Glutamatergic neuron (in vitro differentiated cells): ENCODE results near the gene FAM111B. TPM values are rescaled to one million over a fixed set of nuclear protein-coding genes. Genes with fewer than 3 reads are reported as not detected.

Source experiments
- DNase-seq: peaks from one replicate; pipeline ENCODE4 v3.0.0; 2022
- H3K27ac Mint-ChIP-seq: one replicate; pipeline ENCODE4 v1.8.0; 2020; ENCODE audit warnings: mild to moderate bottlenecking, mixed read lengths, inconsistent platforms; ENCODE audit not compliant: unreplicated experiment
- H3K27me3 Mint-ChIP-seq: one replicate; pipeline ENCODE4 v1.8.0; 2020; ENCODE audit warnings: mild to moderate bottlenecking, moderate library complexity, mixed read lengths, inconsistent platforms; ENCODE audit not compliant: unreplicated experiment
- H3K36me3 Mint-ChIP-seq: one replicate; pipeline ENCODE4 v1.8.0; 2020; ENCODE audit warnings: mild to moderate bottlenecking, mixed read lengths, inconsistent platforms; ENCODE audit not compliant: unreplicated experiment
- H3K4me1 Mint-ChIP-seq: one replicate; pipeline ENCODE4 v1.8.0; 2020; ENCODE audit warnings: mild to moderate bottlenecking, low read depth, mixed read lengths, inconsistent platforms; ENCODE audit not compliant: unreplicated experiment
- H3K4me3 Mint-ChIP-seq: one replicate; pipeline ENCODE4 v1.8.0; 2020; ENCODE audit warnings: mild to moderate bottlenecking, mixed read lengths, inconsistent platforms; ENCODE audit not compliant: unreplicated experiment
- H3K9me3 Mint-ChIP-seq: one replicate; pipeline ENCODE4 v1.8.0; 2020; ENCODE audit warnings: mild to moderate bottlenecking, moderate library complexity, mixed read lengths, inconsistent platforms; ENCODE audit not compliant: unreplicated experiment
- CTCF ChIP-seq: fragments of 200-600 bp; sonication (generic); IDR thresholded peaks from one replicate; pipeline ENCODE4 v1.5.0; 2021; ENCODE audit not compliant: partially characterized antibody, unreplicated experiment
- total RNA-seq: library from RNA; stranded (reverse); fragmentation: NEBNext Ultra II Directional; extraction: Animal tissue kit (Norgen Biotek cat#: 25700); gene quantifications from one replicate; pipeline ENCODE4 v1.2.1, GENCODE V29; 2021; ENCODE audit not compliant: unreplicated experiment

Gene FAM111B
- total RNA-seq, 1 donor from 2014 or later, result 6.4 TPM

GRCh38 chr11:59158206-59159068, 51.4 kb downstream of the FAM111B start:
- TF ChIP-seq CTCF, result peak; percentile 82
- Mint-ChIP-seq H3K4me3 (no peak overlapping the region), H3K9me3 (no peaks in the 10 kb centered on the region), H3K4me1 (no peaks in the 10 kb centered on the region), H3K36me3 (no peaks in the 10 kb centered on the region), H3K27me3 (peaks cover 1% of the 10 kb centered on the region), H3K27ac (no peak overlapping the region)
- peak; percentile 53 for DNase-seq

DNA sequence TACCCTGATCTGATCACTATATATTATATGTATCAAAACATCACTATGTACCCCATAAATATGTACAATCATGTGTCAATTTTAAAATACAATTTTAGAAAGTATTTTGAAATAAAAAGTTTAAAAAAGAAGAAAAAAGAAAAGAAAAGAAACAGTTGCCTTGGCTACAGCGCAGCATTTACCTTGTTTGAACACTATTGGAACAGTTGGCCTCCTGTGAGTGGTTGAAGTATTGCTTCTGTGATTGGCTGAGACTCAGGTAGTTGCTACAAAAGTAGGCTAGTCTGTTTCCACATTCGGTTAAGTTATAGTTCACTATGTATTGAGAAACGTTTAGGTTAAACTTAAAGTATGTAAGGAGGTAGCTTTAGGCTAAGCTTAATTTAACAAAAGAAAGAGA, 57.0 kb downstream of the FAM111B start:
- Mint-ChIP-seq H3K4me3 (no peak overlapping the region), H3K36me3 (no peaks in the 10 kb centered on the region), H3K9me3 (no peaks in the 10 kb centered on the region), H3K4me1 (no peaks in the 10 kb centered on the region), H3K27me3 (no peaks in the 10 kb centered on the region), H3K27ac (no peak overlapping the region)
- no peak for DNase-seq
- no peak for TF ChIP-seq CTCF

DNA sequence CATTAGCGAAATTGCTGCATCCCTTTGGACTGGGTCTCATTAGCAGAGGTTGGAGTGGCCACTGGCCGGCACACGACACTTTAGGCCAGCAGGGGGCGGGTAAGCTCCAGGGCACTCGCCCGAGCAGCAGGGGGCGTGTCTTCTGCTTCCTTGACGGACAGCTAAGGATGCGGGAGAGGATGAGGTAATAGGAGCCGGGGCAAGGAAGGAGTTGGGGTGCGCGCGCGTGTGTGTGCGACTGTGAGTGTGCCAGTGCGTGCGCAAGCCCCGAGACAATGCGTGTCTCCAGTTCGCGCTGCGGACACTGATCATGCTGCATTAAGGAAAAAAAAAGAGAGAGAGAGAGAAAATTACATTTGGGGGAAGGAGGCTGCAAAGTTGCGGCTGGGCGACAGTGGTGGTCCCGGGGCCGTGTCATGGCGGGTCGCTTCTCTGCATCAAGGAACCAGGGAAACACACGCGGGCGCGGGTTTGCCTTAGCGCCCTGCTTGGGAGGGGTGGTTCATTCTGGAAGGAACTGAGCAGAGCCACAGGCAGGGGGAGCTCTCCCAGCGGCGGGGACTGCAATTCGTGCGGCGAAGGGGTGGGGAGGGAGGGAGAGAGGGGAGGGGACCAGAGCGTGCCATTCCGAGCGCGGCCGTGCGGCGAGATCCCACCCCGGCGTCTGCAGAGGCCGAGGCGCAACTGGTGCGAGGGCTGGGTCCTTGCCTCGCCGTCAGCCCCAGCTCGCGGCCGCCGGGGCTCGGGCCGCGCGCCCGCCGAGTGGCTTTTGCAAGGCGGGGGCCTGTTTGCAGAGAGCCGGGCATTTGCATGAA, 64.7 kb downstream of the FAM111B start, which contains the start of gene DTX4:
TSS of gene DTX4 (plus strand) at position 625 of the 815 bp plus-strand sequence. CDS start 464 bp downstream, outside the sequence.
- H3K9me3 Mint-ChIP-seq, result peaks cover 8% of the 10 kb centered on the region
- H3K27me3 Mint-ChIP-seq, result peaks cover 5% of the 10 kb centered on the region
- TF ChIP-seq CTCF, result peak; percentile 91
- no peak within 1 kb of the TSS for H3K27ac Mint-ChIP-seq
- H3K4me1 Mint-ChIP-seq, result peaks cover 4% of the 10 kb centered on the region
- H3K36me3 Mint-ChIP-seq, result no peaks in the 10 kb centered on the region
- H3K4me3 Mint-ChIP-seq, result peak within 1 kb of the TSS; percentile 91
- peak; percentile 97 for DNase-seq

GRCh38 chr11:59172345-59173079, 65.5 kb downstream of the FAM111B start:
- peaks cover 4% of the 10 kb centered on the region for H3K4me1 Mint-ChIP-seq
- no peak for TF ChIP-seq CTCF
- H3K9me3 Mint-ChIP-seq, result peaks cover 8% of the 10 kb centered on the region
- H3K4me3 Mint-ChIP-seq, result peak overlapping the region; percentile 91
- no peak overlapping the region for H3K27ac Mint-ChIP-seq
- peak; percentile 48 for DNase-seq
- H3K27me3 Mint-ChIP-seq, result peaks cover 5% of the 10 kb centered on the region
- H3K36me3 Mint-ChIP-seq, result no peaks in the 10 kb centered on the region
